ENCODE results near the gene KRT5.
A peak's percentile ranks its signal among the peaks of the same experiment; 100 is the strongest.

KRT5 gene

DNA sequence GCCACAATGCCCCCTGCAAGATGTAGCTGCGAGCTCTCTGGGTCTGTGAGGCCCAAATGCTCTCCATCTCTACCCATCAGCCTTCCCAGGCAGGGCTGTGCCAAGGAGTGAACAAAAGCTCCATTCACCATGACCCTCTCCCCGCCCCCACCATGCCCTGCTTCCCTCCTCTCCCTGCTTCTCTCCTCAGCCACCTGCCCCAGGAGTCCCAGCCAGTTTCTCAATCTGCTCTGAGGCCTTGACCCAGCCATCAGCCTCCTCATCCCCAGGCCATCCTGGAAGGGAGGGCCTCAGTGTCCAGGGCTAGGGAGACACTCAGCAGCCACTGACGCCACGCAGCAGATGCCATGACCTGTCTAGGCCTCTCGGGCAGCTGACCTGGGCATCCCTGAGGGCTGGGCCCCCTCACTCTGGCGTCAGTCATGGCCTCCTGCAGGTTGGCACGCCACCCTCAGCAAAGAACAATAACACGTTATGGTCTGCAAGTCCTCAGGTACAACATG lies 8.5 kb upstream of the KRT5 start:
- Histone ChIP-seq H3K4me1 (peaks cover 0 to 6% (median 0%) of the 10 kb centered on the region in 4 donors), H3K36me3 (no peaks in the 10 kb centered on the region), H3K9me3 (no peaks in the 10 kb centered on the region), H3K27me3 (no peaks in the 10 kb centered on the region), H3K4me3 (no peak overlapping the region), H3K27ac (no peak overlapping the region)
- TF ChIP-seq, protein P1, sequence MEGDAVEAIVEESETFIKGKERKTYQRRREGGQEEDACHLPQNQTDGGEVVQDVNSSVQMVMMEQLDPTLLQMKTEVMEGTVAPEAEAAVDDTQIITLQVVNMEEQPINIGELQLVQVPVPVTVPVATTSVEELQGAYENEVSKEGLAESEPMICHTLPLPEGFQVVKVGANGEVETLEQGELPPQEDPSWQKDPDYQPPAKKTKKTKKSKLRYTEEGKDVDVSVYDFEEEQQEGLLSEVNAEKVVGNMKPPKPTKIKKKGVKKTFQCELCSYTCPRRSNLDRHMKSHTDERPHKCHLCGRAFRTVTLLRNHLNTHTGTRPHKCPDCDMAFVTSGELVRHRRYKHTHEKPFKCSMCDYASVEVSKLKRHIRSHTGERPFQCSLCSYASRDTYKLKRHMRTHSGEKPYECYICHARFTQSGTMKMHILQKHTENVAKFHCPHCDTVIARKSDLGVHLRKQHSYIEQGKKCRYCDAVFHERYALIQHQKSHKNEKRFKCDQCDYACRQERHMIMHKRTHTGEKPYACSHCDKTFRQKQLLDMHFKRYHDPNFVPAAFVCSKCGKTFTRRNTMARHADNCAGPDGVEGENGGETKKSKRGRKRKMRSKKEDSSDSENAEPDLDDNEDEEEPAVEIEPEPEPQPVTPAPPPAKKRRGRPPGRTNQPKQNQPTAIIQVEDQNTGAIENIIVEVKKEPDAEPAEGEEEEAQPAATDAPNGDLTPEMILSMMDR (IDR thresholded peaks at IDR 0.05), result no peak
- intact Hi-C loops (cut with DNase I; ENCODE audit: low total_unique reads), result no loop called here
- peak in 1 of 2 donors; percentile 48 for DNase-seq

DNA sequence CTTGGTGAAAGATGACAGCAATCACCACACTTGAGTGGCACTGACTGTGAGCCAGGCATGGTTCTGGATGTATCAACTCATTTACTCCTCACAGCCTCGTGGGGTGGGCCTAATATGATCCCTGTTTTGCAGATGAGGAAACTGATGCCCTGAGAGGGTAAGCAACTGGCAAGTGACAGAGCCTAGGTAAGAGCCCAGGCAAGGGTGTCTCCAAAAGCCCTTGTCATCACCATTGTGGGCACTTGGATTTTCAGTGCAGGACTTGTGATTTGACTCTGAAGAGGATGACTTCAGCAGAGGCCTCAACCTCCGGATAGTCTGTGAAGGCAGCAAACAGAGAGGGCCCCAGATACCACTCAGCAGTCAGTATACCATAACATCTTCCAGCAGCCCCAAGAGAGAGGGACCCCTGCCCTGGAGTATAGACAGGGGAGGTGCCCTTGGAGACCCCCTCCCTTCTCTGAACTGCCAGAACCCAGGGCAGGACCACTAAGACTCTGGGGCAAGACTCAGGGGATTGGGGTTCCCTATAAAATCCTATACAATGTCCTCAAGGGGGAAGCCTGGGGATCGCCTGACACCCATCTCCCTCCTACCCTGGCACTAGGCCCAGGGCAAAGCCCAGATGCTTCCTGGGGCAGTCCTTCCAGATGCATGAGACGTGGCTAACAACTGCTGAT lies 7.1 kb upstream of the KRT5 start:
- peak in 1 of 2 donors; percentile 31 for DNase-seq
- TF ChIP-seq, protein P1 (IDR thresholded peaks at IDR 0.05), result no peak

DNA sequence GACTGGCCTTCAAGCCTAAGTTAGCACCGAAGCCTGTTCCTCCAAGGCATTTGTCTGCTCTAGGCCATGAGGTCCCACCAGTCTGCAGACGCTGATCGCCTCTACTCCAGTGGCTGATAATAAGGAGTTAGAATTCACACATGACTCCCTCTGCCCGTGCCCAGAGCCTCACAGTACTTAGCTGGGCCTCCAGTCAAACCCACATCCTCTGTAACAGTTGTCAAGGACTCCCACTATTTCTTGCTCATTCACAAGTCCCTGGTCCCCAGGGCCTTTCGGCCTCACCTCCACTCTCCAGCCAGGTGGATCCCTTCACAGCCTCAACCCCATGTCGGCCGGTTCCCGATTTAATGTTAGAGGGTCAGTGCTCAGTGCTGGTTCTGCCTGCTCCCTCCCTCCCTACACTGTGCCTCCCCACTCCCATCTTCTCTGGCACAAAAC lies 6.3 kb upstream of the KRT5 start:
- DNase-seq, result peak; percentile 13 to 27
- TF ChIP-seq, protein P1 (IDR thresholded peaks at IDR 0.05), result no peak
- H3K4me1 ChIP-seq, result peaks cover 0 to 20% (median 12%) of the 10 kb centered on the region in 4 donors
- H3K4me3 ChIP-seq, result no peak overlapping the region
- no peaks in the 10 kb centered on the region for H3K9me3 ChIP-seq
- no peaks in the 10 kb centered on the region for H3K36me3 ChIP-seq
- no peak overlapping the region for H3K27ac ChIP-seq
- intact Hi-C loops (cut with DNase I; ENCODE audit: low total_unique reads), result no loop called here
- no peaks in the 10 kb centered on the region for H3K27me3 ChIP-seq

More for the DNA sequence above, 7.1 kb upstream of the KRT5 start:
- Histone ChIP-seq H3K4me1 (peaks cover 0 to 13% (median 7%) of the 10 kb centered on the region in 4 donors), H3K27ac (no peak overlapping the region), H3K27me3 (no peaks in the 10 kb centered on the region), H3K9me3 (no peaks in the 10 kb centered on the region), H3K4me3 (no peak overlapping the region), H3K36me3 (no peaks in the 10 kb centered on the region)
- intact Hi-C loops (cut with DNase I; ENCODE audit: low total_unique reads), result no loop called here

DNA sequence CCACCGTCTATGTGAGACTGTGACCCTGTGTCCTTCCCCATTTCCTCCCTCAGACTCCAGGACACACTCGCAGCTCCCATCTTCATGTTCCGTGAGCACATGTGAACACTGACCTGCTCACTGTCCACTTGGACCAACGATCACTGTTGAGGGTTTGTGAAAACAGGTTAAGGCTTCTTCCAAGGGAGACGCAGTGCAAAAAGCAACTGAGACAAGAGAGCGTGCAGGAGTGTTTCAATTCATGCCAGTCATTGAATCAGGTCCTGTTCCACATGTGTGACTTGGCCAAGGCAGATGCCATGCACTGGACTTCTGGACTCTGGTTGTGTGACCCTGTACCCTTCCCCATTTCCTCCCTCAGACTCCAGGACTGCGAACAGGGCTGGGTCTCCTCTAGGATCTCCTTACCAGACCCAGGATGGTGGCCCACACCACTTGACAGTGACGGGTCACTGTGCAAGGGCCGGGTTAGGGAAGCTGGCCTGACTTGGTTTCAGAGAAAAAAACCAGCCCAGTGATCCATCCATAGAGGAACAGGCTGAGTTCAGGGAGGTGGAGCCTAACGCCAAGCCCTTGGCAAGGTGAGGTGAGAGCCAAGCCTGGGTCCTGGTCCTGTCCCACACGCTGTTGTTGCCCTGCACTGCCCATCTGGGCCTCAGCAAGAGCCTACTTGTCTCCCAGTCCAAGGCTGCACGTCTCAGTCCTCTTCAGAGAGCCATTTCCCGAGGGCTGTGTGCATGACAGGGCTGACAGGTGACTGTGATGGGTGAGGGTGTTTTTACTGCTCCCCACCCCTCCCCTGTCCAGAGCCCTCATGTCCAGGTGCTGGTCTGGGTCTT lies 5.7 kb upstream of the KRT5 start:
- Histone ChIP-seq H3K27ac (no peak overlapping the region), H3K4me1 (peaks cover 0 to 20% (median 14%) of the 10 kb centered on the region in 4 donors), H3K9me3 (no peaks in the 10 kb centered on the region), H3K36me3 (no peaks in the 10 kb centered on the region), H3K27me3 (no peaks in the 10 kb centered on the region), H3K4me3 (no peak overlapping the region)
- intact Hi-C loops (cut with DNase I; ENCODE audit: low total_unique reads), result no loop called here
- TF ChIP-seq, protein P1 (IDR thresholded peaks at IDR 0.05), result no peak
- DNase-seq, result peak in 1 of 2 donors; percentile 32

DNA sequence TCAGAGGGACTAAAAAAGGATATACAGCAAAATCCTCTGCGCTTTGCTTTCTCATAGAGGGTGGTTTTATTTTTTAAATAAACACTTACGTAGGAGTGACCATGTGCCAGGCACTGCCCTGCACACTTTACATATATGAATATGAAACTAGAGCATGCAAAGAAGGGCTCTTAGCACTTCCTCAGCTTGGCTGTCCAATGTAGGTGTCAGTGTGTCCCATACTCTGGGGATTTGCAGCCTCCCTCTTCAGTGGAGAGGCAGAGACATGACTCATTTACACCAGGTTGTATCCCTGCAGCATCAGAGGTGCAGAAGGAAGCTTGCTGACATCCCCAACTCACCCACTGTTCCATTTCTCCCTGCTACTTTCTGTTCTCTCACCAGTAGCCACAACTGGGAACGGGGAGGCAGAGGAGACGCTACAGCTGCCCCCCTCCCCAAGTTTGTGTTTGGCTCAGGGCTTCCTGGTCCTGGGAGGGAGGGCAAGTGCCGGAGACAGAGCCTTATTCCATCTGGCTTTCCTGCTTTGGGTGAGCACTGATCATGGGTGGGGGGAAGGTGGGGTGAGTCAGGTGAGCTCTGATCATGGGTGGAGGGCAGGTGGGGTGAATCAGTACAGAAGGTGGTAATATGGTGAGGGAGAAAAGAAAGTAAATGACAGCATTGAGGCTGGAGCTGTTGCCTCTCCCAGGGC lies 4.9 kb upstream of the KRT5 start:
- TF ChIP-seq, protein P1 (IDR thresholded peaks at IDR 0.05), result no peak
- Histone ChIP-seq H3K27ac (no peak overlapping the region), H3K27me3 (no peaks in the 10 kb centered on the region), H3K4me3 (no peak overlapping the region), H3K36me3 (no peaks in the 10 kb centered on the region), H3K9me3 (no peaks in the 10 kb centered on the region), H3K4me1 (peaks cover 0 to 20% (median 14%) of the 10 kb centered on the region in 4 donors)
- intact Hi-C loops (cut with DNase I; ENCODE audit: low total_unique reads), result no loop called here
- peak in 1 of 2 donors; percentile 25 for DNase-seq

All from tibial artery (tissue), 4 donors.